ENCODE data around the gene FAAP20. TPM values are rescaled to one million over a fixed set of nuclear protein-coding genes. Genes with fewer than 3 reads are reported as not detected.

FAAP20 gene
- total RNA-seq, 1 experiment from 2014 or later: 119 TPM

- H4K8ac ChIP-seq (replicated peaks; ENCODE audit: insufficient read length, low read depth, low read length): no peak overlapping the region
- H3K18ac ChIP-seq (ENCODE audit: insufficient read length, low read depth, low read length): no peak overlapping the region
- no peak overlapping the region for H2BK20ac ChIP-seq (ENCODE audit: low read depth, low read length, poor library complexity, severe bottlenecking)
- H3K27me3 ChIP-seq (ENCODE audit: insufficient read depth, low read length): no peaks in the 10 kb centered on the region
- H3K9me3 ChIP-seq (ENCODE audit: control insufficient read depth, low read depth, low read length): no peaks in the 10 kb centered on the region
- no peak overlapping the region for H3K27ac ChIP-seq (ENCODE audit: insufficient read length, low read depth, low read length)
- H2BK120ac ChIP-seq (ENCODE audit: low read depth, low read length, poor library complexity, severe bottlenecking): no peak overlapping the region
- H3K23me2 ChIP-seq (ENCODE audit: insufficient read length, low read depth, low read length, poor library complexity, severe bottlenecking): no peaks in the 10 kb centered on the region
- H3K79me2 ChIP-seq (ENCODE audit: insufficient read depth, low read length): no peaks in the 10 kb centered on the region
- no peak overlapping the region for H2BK5ac ChIP-seq (ENCODE audit: insufficient read length, low read length)
- no peak overlapping the region for H3K4ac ChIP-seq (ENCODE audit: low read depth, low read length)
- Mint-ChIP-seq H3K4me3 (no peak overlapping the region), H3K27ac (peak overlapping the region in 2 of 3 experiments; percentile 3 to 7; a peak in 1 of 7 replicates), H3K4me1 (peaks cover 0 to 8% of the 10 kb centered on the region in 2 experiments; a peak in 2 of 4 replicates), H3K36me3 (ENCODE audit: insufficient read depth in 1 of 3, low read depth in 3 of 3) (peaks cover 7 to 29% (median 21%) of the 10 kb centered on the region in 3 experiments), H3K9me3 (no peaks in the 10 kb centered on the region), H3K27me3 (ENCODE audit: low read depth) (no peaks in the 10 kb centered on the region)
- no peak overlapping the region for H3K23ac ChIP-seq (ENCODE audit: insufficient read length, low read depth, low read length)
- no peak overlapping the region for H3T11ph ChIP-seq (ENCODE audit: low read length)
- no peak overlapping the region for H2BK12ac ChIP-seq (ENCODE audit: insufficient read length, low read depth, low read length)
- no peaks in the 10 kb centered on the region for H3K79me1 ChIP-seq (ENCODE audit: insufficient read depth, low read depth, low read length, poor library complexity, severe bottlenecking)
- WGBS (ENCODE audit: extremely low coverage, insufficient read length, low lambda C conversion rate): no CpG with 5 or more reads among the region's 19 CpGs
- TF ChIP-seq CTCF (conservative IDR thresholded peaks at IDR 0.05): peak; percentile 20; the same call in 2 of the 3 replicates
- no peak overlapping the region for H2AK5ac ChIP-seq (ENCODE audit: insufficient read length, low read length)
- no peak overlapping the region for H3K56ac ChIP-seq (ENCODE audit: insufficient read length, low read depth, low read length)
- no peak overlapping the region for H2BK15ac ChIP-seq (ENCODE audit: low read depth, low read length)
- peak; percentile 80 for DNase-seq
- H3K14ac ChIP-seq (ENCODE audit: insufficient read depth, low read length): no peak overlapping the region
- no peak overlapping the region for H2AFZ ChIP-seq (ENCODE audit: low read length)
- H3K4me2 ChIP-seq (ENCODE audit: insufficient read depth, insufficient read length, low read length): no peak overlapping the region
- H4K20me1 ChIP-seq (ENCODE audit: control insufficient read depth, insufficient read depth, insufficient read length): no peaks in the 10 kb centered on the region
- no peaks in the 10 kb centered on the region for H3K4me1 ChIP-seq (ENCODE audit: insufficient read depth, low read length)
- no peak overlapping the region for H4K5ac ChIP-seq (ENCODE audit: insufficient read length, low read depth, low read length)
- H3K9ac ChIP-seq (ENCODE audit: extremely low read depth, insufficient read length, low read length): no peak overlapping the region
- no peak overlapping the region for H4K91ac ChIP-seq (ENCODE audit: insufficient read length, low read depth, low read length)
Measured at GRCh38 chr1:2165646-2166045, 28.9 kb downstream of the FAAP20 start.

Data from H9 (cell line).